Liver (tissue), 9 donors: ENCODE results near the gene ZC3H13. TPM values are rescaled to one million over a fixed set of nuclear protein-coding genes. Genes with fewer than 3 reads are reported as not detected.

Experiments
- DNase-seq: peaks from one replicate; pipeline ENCODE4 v3.0.0-alpha.2; 2017; ENCODE audit warnings: low spot score
- H3K27ac ChIP-seq, 2 donors: one replicate each; pipeline ENCODE4 v1.7.0; 2013; ENCODE audit warnings: inconsistent platforms in 2 of 2, low read length in 2 of 2, control low read depth in 1 of 2, low read depth in 1 of 2, mild to moderate bottlenecking in 1 of 2
- H3K27me3 ChIP-seq, 4 donors: one replicate each; pipeline versions ENCODE4 v1.6.1 to v1.7.0; 2013; ENCODE audit warnings: low read length in 3 of 4, inconsistent platforms in 1 of 4, mild to moderate bottlenecking in 1 of 4, moderate library complexity in 1 of 4; ENCODE audit not compliant: control insufficient read depth in 4 of 4, insufficient read depth in 4 of 4
- H3K36me3 ChIP-seq, 4 donors: one replicate each; pipeline versions ENCODE4 v1.6.1 to v1.7.0; 2013; ENCODE audit warnings: low read length in 3 of 4, mild to moderate bottlenecking in 3 of 4, low read depth in 1 of 4, moderate library complexity in 1 of 4; ENCODE audit not compliant: control insufficient read depth in 4 of 4, insufficient read depth in 3 of 4
- H3K4me1 ChIP-seq, 4 donors: one replicate each; pipeline versions ENCODE4 v1.6.1 to v1.7.0; 2013; ENCODE audit warnings: low read length in 3 of 4, mild to moderate bottlenecking in 3 of 4, moderate library complexity in 1 of 4; ENCODE audit not compliant: control insufficient read depth in 4 of 4, insufficient read depth in 4 of 4
- H3K4me3 ChIP-seq, 3 donors: one replicate each; pipeline versions ENCODE4 v1.6.1 to v1.7.0; 2013; ENCODE audit warnings: low read length in 3 of 3, control low read depth in 1 of 3, low read depth in 1 of 3, mild to moderate bottlenecking in 1 of 3
- H3K9ac ChIP-seq, 2 donors: one replicate each; pipeline ENCODE4 v1.7.0; 2013; ENCODE audit warnings: low read length in 2 of 2, mild to moderate bottlenecking in 2 of 2, moderate library complexity in 2 of 2, control low read depth in 1 of 2, low read depth in 1 of 2
- H3K9me3 ChIP-seq, 4 donors: one replicate each; pipeline versions ENCODE4 v1.6.1 to v1.7.0; 2013; ENCODE audit warnings: low read length in 3 of 4; ENCODE audit not compliant: control insufficient read depth in 4 of 4
- ATF3 ChIP-seq: IDR thresholded peaks from 2 replicates; pipeline ENCODE4 v1.6.1; 2016; ENCODE audit warnings: antibody characterized with exemption
- EGR1 ChIP-seq, 2 donors: IDR thresholded peaks; 2 replicates each; pipeline ENCODE4 v1.6.1; 2016 to 2018; ENCODE audit warnings: antibody characterized with exemption in 2 of 2, low read depth in 2 of 2
- FOXA1 ChIP-seq: IDR thresholded peaks from 2 replicates; pipeline ENCODE4 v1.6.1; 2016; ENCODE audit warnings: antibody characterized with exemption
- FOXA2 ChIP-seq: IDR thresholded peaks from 2 replicates; pipeline ENCODE4 v1.6.1; 2016; ENCODE audit warnings: antibody characterized with exemption
- GABPA ChIP-seq, 2 donors: IDR thresholded peaks in 1 of 2; conservative IDR thresholded peaks in 1 of 2; 2 replicates each; pipeline ENCODE4 v1.6.1; 2016; ENCODE audit warnings: antibody characterized with exemption in 2 of 2, mild to moderate bottlenecking in 1 of 2, moderate library complexity in 1 of 2
- HNF4A ChIP-seq, 2 donors: conservative IDR thresholded peaks; 2 replicates each; pipeline ENCODE4 v1.6.1; 2016; ENCODE audit warnings: antibody characterized with exemption in 2 of 2, mild to moderate bottlenecking in 2 of 2
- HNF4G ChIP-seq: IDR thresholded peaks from 2 replicates; pipeline ENCODE4 v1.6.1; 2016; ENCODE audit warnings: antibody characterized with exemption
- JUND ChIP-seq, 2 donors: IDR thresholded peaks; 2 replicates each; pipeline ENCODE4 v1.6.1; 2016; ENCODE audit warnings: antibody characterized with exemption in 2 of 2
- NR2F2 ChIP-seq: IDR thresholded peaks from 2 replicates; pipeline ENCODE4 v1.6.1; 2016; ENCODE audit warnings: antibody characterized with exemption
- RXRA ChIP-seq, 2 donors: IDR thresholded peaks; 2 replicates each; pipeline ENCODE4 v1.6.1; 2017 to 2018; ENCODE audit warnings: antibody characterized with exemption in 2 of 2, mild to moderate bottlenecking in 1 of 2
- SP1 ChIP-seq: IDR thresholded peaks from 2 replicates; pipeline ENCODE4 v1.6.1; 2018; ENCODE audit warnings: antibody characterized with exemption, mild to moderate bottlenecking
- TAF1 ChIP-seq: conservative IDR thresholded peaks from 2 replicates; pipeline ENCODE4 v1.6.1; 2016; ENCODE audit warnings: antibody characterized with exemption, mild to moderate bottlenecking
- YY1 ChIP-seq: IDR thresholded peaks from 2 replicates; pipeline ENCODE4 v1.6.1; 2016; ENCODE audit warnings: antibody characterized with exemption, mild to moderate bottlenecking
- ZBTB33 ChIP-seq: IDR thresholded peaks from 2 replicates; pipeline ENCODE4 v1.6.1; 2016; ENCODE audit warnings: antibody characterized with exemption
- WGBS: extraction: QIAGEN DNeasy Blood & Tissue Kit; methylation state at CpG from one replicate; pipeline ENCODE4 v1.1.7; 2013; 5-methylcytosine and 5-hydroxymethylcytosine counted together
- polyA plus RNA-seq, 2 donors: library from polyadenylated mRNA; stranded (reverse) in 1 of 2; unstranded in 1 of 2; fragments of 200-250 nt in 1 of 2; fragments of >200 nt in 1 of 2; fragmentation: Nextera tagmentation in 1 of 2; extraction: Ambion mirVana in 1 of 2; gene quantifications; one replicate each; pipeline versions ENCODE4 v1.2.1 to v1.2.3, GENCODE V29; 2013 to 2015
- total RNA-seq, 2 donors: library from RNA; depleted of rRNA; stranded (reverse); fragments of >200 nt; gene quantifications; one replicate each; pipeline ENCODE4 v1.2.3, GENCODE V29; 2014
- TF ChIP-seq, protein P1 (sequence below): fragments of 150-350 bp; IDR thresholded peaks from 2 replicates; pipeline ENCODE4 v1.5.1; 2017; ENCODE audit warnings: improper control_type of control experiment, low read depth, low read length; ENCODE audit not compliant: missing input control
- TF ChIP-seq, protein P2 (sequence below): IDR thresholded peaks from 2 replicates; pipeline ENCODE4 v1.6.1; 2016; ENCODE audit warnings: antibody characterized with exemption
- TF ChIP-seq, protein P3 (sequence below): IDR thresholded peaks from 2 replicates; pipeline ENCODE4 v1.6.1; 2016; ENCODE audit warnings: antibody characterized with exemption, mild to moderate bottlenecking
- donor health status: healthy.
- donor health status: healthy.
- donor health status: healthy.
- donor health status: healthy.
- donor health status: healthy.

ZC3H13 gene
- total and polyA plus RNA-seq, 4 donors = 10.0 to 62.1 (median 28.9) TPM

- peaks cover 4 to 78% (median 51%) of the 10 kb centered on the region in 4 donors for H3K36me3 ChIP-seq
- H3K9ac ChIP-seq = no peak overlapping the region
- H3K9me3 ChIP-seq = no peaks in the 10 kb centered on the region
- no peaks in the 10 kb centered on the region for H3K27me3 ChIP-seq
- no peak overlapping the region for H3K4me3 ChIP-seq
- TF ChIP-seq, protein P1, sequence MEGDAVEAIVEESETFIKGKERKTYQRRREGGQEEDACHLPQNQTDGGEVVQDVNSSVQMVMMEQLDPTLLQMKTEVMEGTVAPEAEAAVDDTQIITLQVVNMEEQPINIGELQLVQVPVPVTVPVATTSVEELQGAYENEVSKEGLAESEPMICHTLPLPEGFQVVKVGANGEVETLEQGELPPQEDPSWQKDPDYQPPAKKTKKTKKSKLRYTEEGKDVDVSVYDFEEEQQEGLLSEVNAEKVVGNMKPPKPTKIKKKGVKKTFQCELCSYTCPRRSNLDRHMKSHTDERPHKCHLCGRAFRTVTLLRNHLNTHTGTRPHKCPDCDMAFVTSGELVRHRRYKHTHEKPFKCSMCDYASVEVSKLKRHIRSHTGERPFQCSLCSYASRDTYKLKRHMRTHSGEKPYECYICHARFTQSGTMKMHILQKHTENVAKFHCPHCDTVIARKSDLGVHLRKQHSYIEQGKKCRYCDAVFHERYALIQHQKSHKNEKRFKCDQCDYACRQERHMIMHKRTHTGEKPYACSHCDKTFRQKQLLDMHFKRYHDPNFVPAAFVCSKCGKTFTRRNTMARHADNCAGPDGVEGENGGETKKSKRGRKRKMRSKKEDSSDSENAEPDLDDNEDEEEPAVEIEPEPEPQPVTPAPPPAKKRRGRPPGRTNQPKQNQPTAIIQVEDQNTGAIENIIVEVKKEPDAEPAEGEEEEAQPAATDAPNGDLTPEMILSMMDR = no peak
- TF ChIP-seq, protein P2, sequence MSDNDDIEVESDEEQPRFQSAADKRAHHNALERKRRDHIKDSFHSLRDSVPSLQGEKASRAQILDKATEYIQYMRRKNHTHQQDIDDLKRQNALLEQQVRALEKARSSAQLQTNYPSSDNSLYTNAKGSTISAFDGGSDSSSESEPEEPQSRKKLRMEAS = no peak
- TF ChIP-seq NR2F2 (no peak), GABPA (IDR thresholded peaks at IDR 0.05 in 1 of 2, conservative IDR thresholded peaks at IDR 0.05 in 1 of 2) (no peak), HNF4A (conservative IDR thresholded peaks at IDR 0.05) (no peak), HNF4G (no peak), JUND (IDR thresholded peaks at IDR 0.05) (no peak), ZBTB33 (no peak), YY1 (no peak), SP1 (no peak), EGR1 (IDR thresholded peaks at IDR 0.05; ENCODE audit: low read depth in 2 of 2) (no peak), FOXA1 (no peak), FOXA2 (no peak), TAF1 (no peak), ATF3 (no peak), RXRA (IDR thresholded peaks at IDR 0.05) (no peak)
- TF ChIP-seq, protein P3, sequence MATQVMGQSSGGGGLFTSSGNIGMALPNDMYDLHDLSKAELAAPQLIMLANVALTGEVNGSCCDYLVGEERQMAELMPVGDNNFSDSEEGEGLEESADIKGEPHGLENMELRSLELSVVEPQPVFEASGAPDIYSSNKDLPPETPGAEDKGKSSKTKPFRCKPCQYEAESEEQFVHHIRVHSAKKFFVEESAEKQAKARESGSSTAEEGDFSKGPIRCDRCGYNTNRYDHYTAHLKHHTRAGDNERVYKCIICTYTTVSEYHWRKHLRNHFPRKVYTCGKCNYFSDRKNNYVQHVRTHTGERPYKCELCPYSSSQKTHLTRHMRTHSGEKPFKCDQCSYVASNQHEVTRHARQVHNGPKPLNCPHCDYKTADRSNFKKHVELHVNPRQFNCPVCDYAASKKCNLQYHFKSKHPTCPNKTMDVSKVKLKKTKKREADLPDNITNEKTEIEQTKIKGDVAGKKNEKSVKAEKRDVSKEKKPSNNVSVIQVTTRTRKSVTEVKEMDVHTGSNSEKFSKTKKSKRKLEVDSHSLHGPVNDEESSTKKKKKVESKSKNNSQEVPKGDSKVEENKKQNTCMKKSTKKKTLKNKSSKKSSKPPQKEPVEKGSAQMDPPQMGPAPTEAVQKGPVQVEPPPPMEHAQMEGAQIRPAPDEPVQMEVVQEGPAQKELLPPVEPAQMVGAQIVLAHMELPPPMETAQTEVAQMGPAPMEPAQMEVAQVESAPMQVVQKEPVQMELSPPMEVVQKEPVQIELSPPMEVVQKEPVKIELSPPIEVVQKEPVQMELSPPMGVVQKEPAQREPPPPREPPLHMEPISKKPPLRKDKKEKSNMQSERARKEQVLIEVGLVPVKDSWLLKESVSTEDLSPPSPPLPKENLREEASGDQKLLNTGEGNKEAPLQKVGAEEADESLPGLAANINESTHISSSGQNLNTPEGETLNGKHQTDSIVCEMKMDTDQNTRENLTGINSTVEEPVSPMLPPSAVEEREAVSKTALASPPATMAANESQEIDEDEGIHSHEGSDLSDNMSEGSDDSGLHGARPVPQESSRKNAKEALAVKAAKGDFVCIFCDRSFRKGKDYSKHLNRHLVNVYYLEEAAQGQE = no peak
- DNase-seq = no peak
- H3K27ac ChIP-seq = no peak overlapping the region
- H3K4me1 ChIP-seq = peaks cover 0 to 10% (median 1%) of the 10 kb centered on the region in 4 donors
Measured at GRCh38 chr13:46059405-46059804, 6.9 kb upstream of the ZC3H13 start.

DNA sequence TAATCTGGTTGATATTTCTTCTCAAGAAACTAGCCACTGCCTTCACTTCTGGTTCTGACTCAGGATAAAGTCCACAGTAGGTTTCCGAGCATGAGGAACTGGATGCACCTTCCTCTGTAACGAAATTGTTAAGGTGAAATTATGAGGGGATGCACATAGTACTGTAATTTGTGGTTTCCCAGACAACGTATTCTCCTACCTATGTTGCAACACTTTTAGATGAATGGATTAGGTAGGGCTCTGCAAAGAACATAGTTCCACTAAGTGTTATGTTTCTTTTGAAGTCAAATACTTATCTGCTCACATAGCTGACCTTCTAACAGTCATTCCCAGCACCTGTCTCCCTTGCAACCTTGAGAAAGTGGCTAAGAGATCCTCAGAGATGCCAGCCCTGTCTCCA is 5.7 kb upstream of the ZC3H13 start:
- 71% methylated on average over 3 of the region's 3 CpGs for WGBS
- peaks cover 2 to 20% (median 6%) of the 10 kb centered on the region in 4 donors for H3K4me1 ChIP-seq
- DNase-seq = no peak
- no peak overlapping the region for H3K27ac ChIP-seq
- TF ChIP-seq, protein P3 = no peak
- H3K4me3 ChIP-seq = no peak overlapping the region
- no peaks in the 10 kb centered on the region for H3K9me3 ChIP-seq
- no peak overlapping the region for H3K9ac ChIP-seq
- peaks cover 4 to 74% (median 50%) of the 10 kb centered on the region in 4 donors for H3K36me3 ChIP-seq
- no peaks in the 10 kb centered on the region for H3K27me3 ChIP-seq
